ENCODE results near the gene ARHGAP35. TPM values are rescaled to one million over a fixed set of nuclear protein-coding genes. Genes with fewer than 3 reads are reported as not detected.

The ARHGAP35 gene
- total RNA-seq, 1 donor from 2014 or later = 72.3 TPM

- TF ChIP-seq CTCF (conservative IDR thresholded peaks at IDR 0.05) = no peak
- DNase-seq (ENCODE audit: extremely low spot score, unreplicated experiment) = no peak
- no peak overlapping the region for H3K4me3 Mint-ChIP-seq
- H3K27ac Mint-ChIP-seq = no peak overlapping the region
- H3K4me1 Mint-ChIP-seq (ENCODE audit: unreplicated experiment) = peaks cover 16% of the 10 kb centered on the region
- peaks cover 9% of the 10 kb centered on the region for H3K36me3 Mint-ChIP-seq
- no peaks in the 10 kb centered on the region for H3K9me3 Mint-ChIP-seq
- H3K27me3 Mint-ChIP-seq = no peaks in the 10 kb centered on the region
Observed at GRCh38 chr19:46872967-46873366, 12.2 kb downstream of the ARHGAP35 start.

GRCh38 chr19:46875234-46875633, 14.4 kb downstream of the ARHGAP35 start:
- Mint-ChIP-seq H3K4me3 (no peak overlapping the region), H3K27ac (peak overlapping the region; percentile 77)

GRCh38 chr19:46875657-46876056, 14.9 kb downstream of the ARHGAP35 start:
- no peaks in the 10 kb centered on the region for H3K9me3 Mint-ChIP-seq
- peaks cover 8% of the 10 kb centered on the region for H3K36me3 Mint-ChIP-seq
- no peak for DNase-seq (ENCODE audit: extremely low spot score, unreplicated experiment)
- H3K4me1 Mint-ChIP-seq (ENCODE audit: unreplicated experiment) = peaks cover 9% of the 10 kb centered on the region
- no peak overlapping the region for H3K4me3 Mint-ChIP-seq
- H3K27me3 Mint-ChIP-seq = no peaks in the 10 kb centered on the region
- TF ChIP-seq CTCF (conservative IDR thresholded peaks at IDR 0.05) = no peak
- H3K27ac Mint-ChIP-seq = peak overlapping the region; percentile 77

More at GRCh38 chr19:46875234-46875633, 14.4 kb downstream of the ARHGAP35 start:
- Mint-ChIP-seq H3K27me3 (no peaks in the 10 kb centered on the region), H3K9me3 (no peaks in the 10 kb centered on the region), H3K36me3 (peaks cover 6% of the 10 kb centered on the region), H3K4me1 (ENCODE audit: unreplicated experiment) (peaks cover 9% of the 10 kb centered on the region)
- TF ChIP-seq CTCF (conservative IDR thresholded peaks at IDR 0.05) = no peak
- DNase-seq (ENCODE audit: extremely low spot score, unreplicated experiment) = no peak

GRCh38 chr19:46878613-46879375, 18.0 kb downstream of the ARHGAP35 start:
- Mint-ChIP-seq H3K36me3 (peaks cover 15% of the 10 kb centered on the region), H3K4me3 (no peak overlapping the region), H3K27me3 (no peaks in the 10 kb centered on the region), H3K9me3 (no peaks in the 10 kb centered on the region), H3K4me1 (ENCODE audit: unreplicated experiment) (peaks cover 16% of the 10 kb centered on the region), H3K27ac (no peak overlapping the region)
- peak; percentile 20 for DNase-seq (ENCODE audit: extremely low spot score, unreplicated experiment)
- TF ChIP-seq CTCF (conservative IDR thresholded peaks at IDR 0.05) = no peak

- Mint-ChIP-seq H3K9me3 (no peaks in the 10 kb centered on the region), H3K27ac (no peak overlapping the region), H3K36me3 (peaks cover 11% of the 10 kb centered on the region), H3K27me3 (no peaks in the 10 kb centered on the region), H3K4me3 (no peak overlapping the region), H3K4me1 (ENCODE audit: unreplicated experiment) (peaks cover 11% of the 10 kb centered on the region)
- DNase-seq (ENCODE audit: extremely low spot score, unreplicated experiment) = no peak
- TF ChIP-seq CTCF (conservative IDR thresholded peaks at IDR 0.05) = no peak
Observed at GRCh38 chr19:46880431-46880830, 19.6 kb downstream of the ARHGAP35 start.
